ENCODE measurements around the gene SERPINI1.

- TF ChIP-seq POLR2A (IDR thresholded peaks at IDR 0.05) (no peak), EP300 (IDR thresholded peaks at IDR 0.05) (no peak)
- TF ChIP-seq, protein P1, sequence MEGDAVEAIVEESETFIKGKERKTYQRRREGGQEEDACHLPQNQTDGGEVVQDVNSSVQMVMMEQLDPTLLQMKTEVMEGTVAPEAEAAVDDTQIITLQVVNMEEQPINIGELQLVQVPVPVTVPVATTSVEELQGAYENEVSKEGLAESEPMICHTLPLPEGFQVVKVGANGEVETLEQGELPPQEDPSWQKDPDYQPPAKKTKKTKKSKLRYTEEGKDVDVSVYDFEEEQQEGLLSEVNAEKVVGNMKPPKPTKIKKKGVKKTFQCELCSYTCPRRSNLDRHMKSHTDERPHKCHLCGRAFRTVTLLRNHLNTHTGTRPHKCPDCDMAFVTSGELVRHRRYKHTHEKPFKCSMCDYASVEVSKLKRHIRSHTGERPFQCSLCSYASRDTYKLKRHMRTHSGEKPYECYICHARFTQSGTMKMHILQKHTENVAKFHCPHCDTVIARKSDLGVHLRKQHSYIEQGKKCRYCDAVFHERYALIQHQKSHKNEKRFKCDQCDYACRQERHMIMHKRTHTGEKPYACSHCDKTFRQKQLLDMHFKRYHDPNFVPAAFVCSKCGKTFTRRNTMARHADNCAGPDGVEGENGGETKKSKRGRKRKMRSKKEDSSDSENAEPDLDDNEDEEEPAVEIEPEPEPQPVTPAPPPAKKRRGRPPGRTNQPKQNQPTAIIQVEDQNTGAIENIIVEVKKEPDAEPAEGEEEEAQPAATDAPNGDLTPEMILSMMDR (IDR thresholded peaks at IDR 0.05) = no peak
Observed at GRCh38 chr3:167705840-167706239, 29.7 kb upstream of the SERPINI1 start.
